Measurements from ENCODE around the gene PPP2R5C.

Gene PPP2R5C

GRCh38 chr14:101840649-101841369 is 79.3 kb downstream of the PPP2R5C start:
- TF ChIP-seq, protein P1, sequence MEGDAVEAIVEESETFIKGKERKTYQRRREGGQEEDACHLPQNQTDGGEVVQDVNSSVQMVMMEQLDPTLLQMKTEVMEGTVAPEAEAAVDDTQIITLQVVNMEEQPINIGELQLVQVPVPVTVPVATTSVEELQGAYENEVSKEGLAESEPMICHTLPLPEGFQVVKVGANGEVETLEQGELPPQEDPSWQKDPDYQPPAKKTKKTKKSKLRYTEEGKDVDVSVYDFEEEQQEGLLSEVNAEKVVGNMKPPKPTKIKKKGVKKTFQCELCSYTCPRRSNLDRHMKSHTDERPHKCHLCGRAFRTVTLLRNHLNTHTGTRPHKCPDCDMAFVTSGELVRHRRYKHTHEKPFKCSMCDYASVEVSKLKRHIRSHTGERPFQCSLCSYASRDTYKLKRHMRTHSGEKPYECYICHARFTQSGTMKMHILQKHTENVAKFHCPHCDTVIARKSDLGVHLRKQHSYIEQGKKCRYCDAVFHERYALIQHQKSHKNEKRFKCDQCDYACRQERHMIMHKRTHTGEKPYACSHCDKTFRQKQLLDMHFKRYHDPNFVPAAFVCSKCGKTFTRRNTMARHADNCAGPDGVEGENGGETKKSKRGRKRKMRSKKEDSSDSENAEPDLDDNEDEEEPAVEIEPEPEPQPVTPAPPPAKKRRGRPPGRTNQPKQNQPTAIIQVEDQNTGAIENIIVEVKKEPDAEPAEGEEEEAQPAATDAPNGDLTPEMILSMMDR (IDR thresholded peaks at IDR 0.05; ENCODE audit: insufficient read depth, low read depth, low read length, missing control alignments): no peak
- peak; percentile 29 for DNase-seq (ENCODE audit: low read depth)
- no peak overlapping the region for H3K4me3 ChIP-seq (ENCODE audit: low read length)

DNA sequence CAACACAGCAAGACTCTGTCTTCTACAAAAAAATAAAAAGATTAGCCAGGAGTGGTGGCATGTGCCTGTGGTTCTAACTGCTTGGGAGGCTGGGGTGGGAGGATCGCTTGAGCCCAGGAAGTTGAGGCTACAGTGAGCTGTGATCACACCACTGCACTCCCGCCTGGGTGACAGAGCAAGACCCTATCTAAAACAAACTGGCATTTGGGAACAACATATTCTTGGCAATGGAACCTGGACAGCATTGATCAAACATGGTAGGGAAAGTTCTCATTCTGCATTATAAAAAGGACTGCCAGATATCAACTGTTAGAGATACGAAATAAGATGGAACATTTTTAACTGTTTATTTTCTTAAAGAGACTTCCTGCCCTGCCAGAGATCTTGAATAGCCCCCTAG is 81.5 kb downstream of the PPP2R5C start:
- H3K4me3 ChIP-seq (ENCODE audit: low read length): no peak overlapping the region
- DNase-seq (ENCODE audit: low read depth): no peak
- TF ChIP-seq, protein P1 (IDR thresholded peaks at IDR 0.05; ENCODE audit: insufficient read depth, low read depth, low read length, missing control alignments): no peak

DNA sequence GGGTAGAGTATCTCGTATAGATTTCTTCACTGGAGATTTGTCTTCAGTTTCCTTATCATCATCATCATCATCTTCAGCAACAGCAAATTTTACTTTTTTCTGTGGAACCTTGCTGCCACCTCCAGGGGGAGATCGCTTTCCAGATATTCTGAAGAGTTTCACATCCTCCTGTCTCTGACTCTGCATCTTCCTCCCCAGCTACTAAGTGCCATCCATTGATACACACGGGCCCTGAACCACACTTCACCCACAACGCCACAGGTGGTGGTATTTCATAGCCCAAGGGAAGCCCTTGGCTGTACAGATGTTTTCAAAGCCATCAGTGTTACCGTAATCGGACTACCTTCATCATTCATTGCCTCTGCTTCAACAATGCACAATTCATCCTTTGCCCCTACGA is 82.2 kb downstream of the PPP2R5C start:
- TF ChIP-seq, protein P1 (IDR thresholded peaks at IDR 0.05; ENCODE audit: insufficient read depth, low read depth, low read length, missing control alignments): no peak
- no peak overlapping the region for H3K4me3 ChIP-seq (ENCODE audit: low read length)
- no peak for DNase-seq (ENCODE audit: low read depth)

GRCh38 chr14:101844219-101844618 is 82.7 kb downstream of the PPP2R5C start:
- H3K4me3 ChIP-seq (ENCODE audit: low read length): no peak overlapping the region
- DNase-seq (ENCODE audit: low read depth): no peak
- TF ChIP-seq, protein P1 (IDR thresholded peaks at IDR 0.05; ENCODE audit: insufficient read depth, low read depth, low read length, missing control alignments): no peak

DNA sequence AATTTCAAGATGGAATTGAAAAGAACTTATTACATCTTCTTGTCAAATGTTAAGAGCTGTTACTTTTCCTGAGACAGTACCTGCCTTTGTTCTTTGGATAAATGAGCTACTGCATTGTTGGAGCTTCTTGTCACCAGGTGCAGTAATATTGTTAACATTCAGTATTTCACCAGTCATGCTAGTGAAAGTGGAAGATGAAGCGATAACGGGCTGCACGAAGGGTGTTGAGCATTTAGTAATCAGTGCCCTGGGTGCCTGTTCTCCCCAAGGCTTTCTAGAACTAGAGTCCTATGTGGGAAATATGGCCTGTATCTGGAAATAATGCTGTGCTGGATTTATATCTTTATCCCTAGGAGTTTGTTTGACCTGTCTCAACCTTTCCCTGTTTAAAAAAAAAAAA is 83.2 kb downstream of the PPP2R5C start:
- no peak overlapping the region for H3K4me3 ChIP-seq (ENCODE audit: low read length)
- DNase-seq (ENCODE audit: low read depth): no peak
- TF ChIP-seq, protein P1 (IDR thresholded peaks at IDR 0.05; ENCODE audit: insufficient read depth, low read depth, low read length, missing control alignments): no peak

GRCh38 chr14:101845496-101845895 is 84.0 kb downstream of the PPP2R5C start:
- DNase-seq (ENCODE audit: low read depth): no peak
- TF ChIP-seq, protein P1 (IDR thresholded peaks at IDR 0.05; ENCODE audit: insufficient read depth, low read depth, low read length, missing control alignments): no peak
- H3K4me3 ChIP-seq (ENCODE audit: low read length): no peak overlapping the region

DNA sequence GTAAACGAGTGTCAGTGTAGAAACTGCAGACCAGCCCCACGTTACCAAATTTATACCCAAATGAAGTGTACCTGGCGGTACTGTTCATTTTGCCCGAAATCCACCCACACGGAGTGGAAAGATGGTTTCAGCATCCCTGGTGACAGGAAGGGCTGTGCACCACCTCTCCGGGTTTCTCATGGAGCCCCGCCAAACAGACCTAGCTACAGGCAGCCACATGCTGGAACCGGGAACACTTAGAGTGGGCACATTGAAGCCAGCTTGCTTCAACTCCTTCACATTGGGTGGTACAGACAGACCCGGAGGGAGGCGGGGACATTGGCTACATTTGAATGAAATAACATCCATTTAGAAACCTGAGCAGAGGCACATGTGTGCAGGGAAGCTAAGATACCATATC is 84.4 kb downstream of the PPP2R5C start:
- DNase-seq (ENCODE audit: low read depth): no peak
- H3K4me3 ChIP-seq (ENCODE audit: low read length): no peak overlapping the region
- TF ChIP-seq, protein P1 (IDR thresholded peaks at IDR 0.05; ENCODE audit: insufficient read depth, low read depth, low read length, missing control alignments): no peak
